ENCODE data around the gene B4GALT1. TPM values are rescaled to one million over a fixed set of nuclear protein-coding genes. Genes with fewer than 3 reads are reported as not detected.

Gene B4GALT1
- total RNA-seq, 4 donors from 2014 or later: 42.3 to 60.4 (median 47.9) TPM

GRCh38 chr9:33193818-33194217, 26.7 kb upstream of the B4GALT1 start:
- WGBS, 2 donors: 36 to 44% methylated on average over 3 of the region's 3 CpGs
- intact Hi-C loops (cut with DNase I): no loop called here
- peaks cover 13 to 44% (median 28%) of the 10 kb centered on the region in 3 donors for H3K4me1 ChIP-seq
- no peak for DNase-seq
- peak overlapping the region in 2 of 4 donors; percentile 6 to 35 for H3K27ac ChIP-seq
- no peaks in the 10 kb centered on the region for H3K36me3 ChIP-seq
- no peaks in the 10 kb centered on the region for H3K9me3 ChIP-seq
- TF ChIP-seq POLR2A (IDR thresholded peaks at IDR 0.05): no peak
- TF ChIP-seq CTCF (IDR thresholded peaks at IDR 0.05): no peak
- H3K4me3 ChIP-seq: no peak overlapping the region
- no peaks in the 10 kb centered on the region for H3K27me3 ChIP-seq

GRCh38 chr9:33192493-33193255, 25.5 kb upstream of the B4GALT1 start:
- peaks cover 10 to 44% (median 27%) of the 10 kb centered on the region in 3 donors for H3K4me1 ChIP-seq
- TF ChIP-seq CTCF (IDR thresholded peaks at IDR 0.05): no peak
- no peak for TF ChIP-seq POLR2A (IDR thresholded peaks at IDR 0.05)
- intact Hi-C loops (cut with DNase I): no loop called here
- no peaks in the 10 kb centered on the region for H3K27me3 ChIP-seq
- DNase-seq: no peak
- no peaks in the 10 kb centered on the region for H3K36me3 ChIP-seq
- 51 to 63% methylated on average over 3 of the region's 3 CpGs for WGBS, 2 donors
- no peaks in the 10 kb centered on the region for H3K9me3 ChIP-seq
- H3K27ac ChIP-seq: no peak overlapping the region
- H3K4me3 ChIP-seq: no peak overlapping the region

GRCh38 chr9:33190021-33190705, 23.0 kb upstream of the B4GALT1 start:
- peaks cover 27 to 58% (median 43%) of the 10 kb centered on the region in 3 donors for H3K4me1 ChIP-seq
- TF ChIP-seq CTCF (IDR thresholded peaks at IDR 0.05): no peak
- no peak for TF ChIP-seq POLR2A (IDR thresholded peaks at IDR 0.05)
- DNase-seq: no peak
- H3K27ac ChIP-seq: no peak overlapping the region
- no peaks in the 10 kb centered on the region for H3K36me3 ChIP-seq
- H3K9me3 ChIP-seq: no peaks in the 10 kb centered on the region
- intact Hi-C loops (cut with DNase I): no loop called here
- no peaks in the 10 kb centered on the region for H3K27me3 ChIP-seq
- no peak overlapping the region for H3K4me3 ChIP-seq
- 65 to 85% methylated on average over 4 of the region's 4 CpGs for WGBS, 2 donors

- TF ChIP-seq CTCF (IDR thresholded peaks at IDR 0.05) (no peak), POLR2A (IDR thresholded peaks at IDR 0.05) (no peak)
- Histone ChIP-seq H3K4me3 (no peak overlapping the region), H3K4me1 (peaks cover 30 to 65% (median 51%) of the 10 kb centered on the region in 3 donors), H3K36me3 (no peaks in the 10 kb centered on the region), H3K9me3 (no peaks in the 10 kb centered on the region), H3K27me3 (no peaks in the 10 kb centered on the region), H3K27ac (peak overlapping the region in 3 of 4 donors; percentile 6 to 33 (median 19))
- no peak for DNase-seq
- intact Hi-C loops (cut with DNase I): no loop called here
- 32 to 59% methylated on average over 4 to 5 of the region's 6 CpGs for WGBS, 2 donors
Observed at GRCh38 chr9:33189331-33189791, 22.2 kb upstream of the B4GALT1 start.

- Histone ChIP-seq H3K27ac (peak overlapping the region in 2 of 4 donors; percentile 6 to 19), H3K9me3 (no peaks in the 10 kb centered on the region), H3K4me3 (no peak overlapping the region), H3K27me3 (no peaks in the 10 kb centered on the region), H3K4me1 (peaks cover 30 to 65% (median 51%) of the 10 kb centered on the region in 3 donors), H3K36me3 (no peaks in the 10 kb centered on the region)
- WGBS, 2 donors: 33 to 38% methylated on average over 1 of the region's 1 CpG
- no peak for DNase-seq
- TF ChIP-seq POLR2A (IDR thresholded peaks at IDR 0.05): no peak
- no peak for TF ChIP-seq CTCF (IDR thresholded peaks at IDR 0.05)
- intact Hi-C loops (cut with DNase I): no loop called here
Observed at GRCh38 chr9:33188711-33189110, 21.6 kb upstream of the B4GALT1 start.
